ENCODE measurements around the gene CYB561D2. TPM values are rescaled to one million over a fixed set of nuclear protein-coding genes. Genes with fewer than 3 reads are reported as not detected.

Gene CYB561D2
- total and polyA plus RNA-seq, 8 donors = 6.1 to 26.1 (median 11.1) TPM; not detected in 1

- H3K4me3 ChIP-seq = no peak overlapping the region
- no peak overlapping the region for H3K27ac ChIP-seq
- no peak for DNase-seq
- no peaks in the 10 kb centered on the region for H3K36me3 ChIP-seq
- WGBS, 5 donors = 79 to 88% (median 85%) methylated on average over 22 of the region's 22 CpGs
- no peaks in the 10 kb centered on the region for H3K27me3 ChIP-seq
- TF ChIP-seq CTCF (IDR thresholded peaks at IDR 0.05) (no peak), EP300 (IDR thresholded peaks at IDR 0.05) (no peak), POLR2A (IDR thresholded peaks at IDR 0.05) (no peak), POLR2AphosphoS5 (IDR thresholded peaks at IDR 0.05) (no peak)
- intact Hi-C loops (cut with DNase I; ENCODE audit: low total_unique reads) = no loop called here
- H3K9me3 ChIP-seq = no peaks in the 10 kb centered on the region
- H3K4me1 ChIP-seq = peaks cover 4 to 14% (median 10%) of the 10 kb centered on the region in 4 donors
Observed at GRCh38 chr3:50388720-50389413, 38.2 kb downstream of the CYB561D2 start.

- TF ChIP-seq EP300 (IDR thresholded peaks at IDR 0.05) (no peak), CTCF (IDR thresholded peaks at IDR 0.05) (no peak), POLR2AphosphoS5 (IDR thresholded peaks at IDR 0.05) (no peak), POLR2A (IDR thresholded peaks at IDR 0.05) (no peak)
- H3K9me3 ChIP-seq = no peaks in the 10 kb centered on the region
- H3K4me3 ChIP-seq = no peak overlapping the region
- no peak overlapping the region for H3K27ac ChIP-seq
- no peaks in the 10 kb centered on the region for H3K27me3 ChIP-seq
- intact Hi-C loops (cut with DNase I; ENCODE audit: low total_unique reads) = no loop called here
- no peaks in the 10 kb centered on the region for H3K36me3 ChIP-seq
- peaks cover 4 to 14% (median 10%) of the 10 kb centered on the region in 4 donors for H3K4me1 ChIP-seq
- DNase-seq = no peak
- 80 to 90% (median 85%) methylated on average over 6 of the region's 6 CpGs for WGBS, 5 donors
Observed at GRCh38 chr3:50389414-50389767, 38.7 kb downstream of the CYB561D2 start.

- peak; percentile 77 to 82 for DNase-seq
- no peak overlapping the region for H3K4me3 ChIP-seq
- H3K36me3 ChIP-seq = no peaks in the 10 kb centered on the region
- H3K27ac ChIP-seq = peak overlapping the region in 2 of 5 donors; percentile 20 to 30
- no peaks in the 10 kb centered on the region for H3K9me3 ChIP-seq
- TF ChIP-seq POLR2AphosphoS5 (IDR thresholded peaks at IDR 0.05) = no peak
- no peak for TF ChIP-seq CTCF (IDR thresholded peaks at IDR 0.05)
- no peak for TF ChIP-seq EP300 (IDR thresholded peaks at IDR 0.05)
- TF ChIP-seq POLR2A (IDR thresholded peaks at IDR 0.05) = no peak
- 35 to 53% (median 38%) methylated on average over 10 to 12 of the region's 12 CpGs for WGBS, 5 donors
- intact Hi-C loops (cut with DNase I; ENCODE audit: low total_unique reads) = no loop called here
- peaks cover 4 to 14% (median 10%) of the 10 kb centered on the region in 4 donors for H3K4me1 ChIP-seq
- H3K27me3 ChIP-seq = no peaks in the 10 kb centered on the region
Observed at GRCh38 chr3:50390508-50391224, 40.0 kb downstream of the CYB561D2 start.

GRCh38 chr3:50392101-50392715, 41.5 kb downstream of the CYB561D2 start:
- peaks cover 4 to 14% (median 10%) of the 10 kb centered on the region in 4 donors for H3K4me1 ChIP-seq
- no peaks in the 10 kb centered on the region for H3K36me3 ChIP-seq
- H3K4me3 ChIP-seq = no peak overlapping the region
- no peaks in the 10 kb centered on the region for H3K9me3 ChIP-seq
- TF ChIP-seq POLR2A (IDR thresholded peaks at IDR 0.05) (no peak), CTCF (IDR thresholded peaks at IDR 0.05) (no peak), EP300 (IDR thresholded peaks at IDR 0.05) (no peak), POLR2AphosphoS5 (IDR thresholded peaks at IDR 0.05) (no peak)
- H3K27me3 ChIP-seq = no peaks in the 10 kb centered on the region
- 56 to 68% (median 62%) methylated on average over 2 to 5 of the region's 5 CpGs for WGBS, 5 donors
- H3K27ac ChIP-seq = no peak overlapping the region
- no peak for DNase-seq
- intact Hi-C loops (cut with DNase I; ENCODE audit: low total_unique reads) = no loop called here
